ENCODE data around the gene FOSL2.

Gene FOSL2

DNA sequence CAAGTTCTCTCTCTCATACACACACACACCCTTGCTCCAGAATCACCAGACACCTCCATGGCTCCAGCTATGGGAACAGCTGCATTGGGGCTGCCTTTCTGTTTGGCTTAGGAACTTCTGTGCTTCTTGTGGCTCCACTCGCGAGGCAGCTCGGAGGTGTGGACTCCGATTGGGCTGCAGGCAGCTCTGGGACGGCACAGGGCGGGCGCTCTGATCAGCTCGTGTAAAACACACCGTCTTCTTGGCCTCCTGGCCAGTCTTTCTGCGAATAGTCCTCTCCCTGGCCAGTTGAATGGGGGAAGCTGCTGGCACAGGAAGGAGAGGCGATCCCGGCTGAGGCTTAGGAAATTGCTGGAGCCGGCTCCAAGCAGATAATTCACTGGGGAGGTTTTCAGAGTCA is 22.4 kb downstream of the FOSL2 start:
- TF ChIP-seq NFIC (IDR thresholded peaks at IDR 0.05) (no peak), TEAD4 (IDR thresholded peaks at IDR 0.05) (no peak), YY1 (IDR thresholded peaks at IDR 0.05; ENCODE audit: low read depth) (no peak), EGR1 (IDR thresholded peaks at IDR 0.05) (no peak), FOXM1 (IDR thresholded peaks at IDR 0.05; ENCODE audit: borderline replicate concordance, low read depth) (no peak), ZBTB7A (IDR thresholded peaks at IDR 0.05; ENCODE audit: low read depth) (no peak)

DNA sequence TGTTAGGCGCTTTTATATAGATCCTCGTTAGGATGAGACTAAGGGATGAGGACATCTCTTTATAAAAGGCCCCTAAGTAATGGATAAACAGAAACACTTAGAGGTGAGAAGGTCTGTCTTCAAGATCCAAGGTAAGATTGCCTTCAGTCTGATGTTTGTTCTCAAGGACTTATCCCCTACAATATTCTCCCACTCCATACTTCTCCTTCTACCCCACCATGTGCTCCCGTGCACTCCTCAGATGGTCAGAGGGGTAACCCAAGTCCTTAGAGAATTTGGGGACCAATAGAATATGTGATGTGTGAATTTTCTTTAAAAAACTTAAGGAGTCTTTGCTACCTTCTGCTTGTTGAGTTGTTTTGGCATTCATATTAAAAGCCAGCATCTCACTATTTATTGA is 23.1 kb downstream of the FOSL2 start:
- TF ChIP-seq, protein P1, sequence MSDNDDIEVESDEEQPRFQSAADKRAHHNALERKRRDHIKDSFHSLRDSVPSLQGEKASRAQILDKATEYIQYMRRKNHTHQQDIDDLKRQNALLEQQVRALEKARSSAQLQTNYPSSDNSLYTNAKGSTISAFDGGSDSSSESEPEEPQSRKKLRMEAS (IDR thresholded peaks at IDR 0.05), result no peak
- TF ChIP-seq CREB1 (IDR thresholded peaks at IDR 0.05; ENCODE audit: low read depth) (no peak), ZBTB7A (IDR thresholded peaks at IDR 0.05; ENCODE audit: low read depth) (no peak), TAF1 (IDR thresholded peaks at IDR 0.05; ENCODE audit: low read depth) (no peak), NFIC (IDR thresholded peaks at IDR 0.05) (no peak), CEBPB (IDR thresholded peaks at IDR 0.05) (no peak), TEAD4 (IDR thresholded peaks at IDR 0.05) (no peak), RAD21 (IDR thresholded peaks at IDR 0.05; ENCODE audit: low read depth) (no peak), EP300 (IDR thresholded peaks at IDR 0.05; ENCODE audit: borderline replicate concordance) (no peak), YY1 (IDR thresholded peaks at IDR 0.05; ENCODE audit: low read depth) (no peak), EGR1 (IDR thresholded peaks at IDR 0.05) (no peak), FOXM1 (IDR thresholded peaks at IDR 0.05; ENCODE audit: borderline replicate concordance, low read depth) (no peak), TCF12 (IDR thresholded peaks at IDR 0.05; ENCODE audit: low read depth) (no peak)
- TF ChIP-seq, protein P2, sequence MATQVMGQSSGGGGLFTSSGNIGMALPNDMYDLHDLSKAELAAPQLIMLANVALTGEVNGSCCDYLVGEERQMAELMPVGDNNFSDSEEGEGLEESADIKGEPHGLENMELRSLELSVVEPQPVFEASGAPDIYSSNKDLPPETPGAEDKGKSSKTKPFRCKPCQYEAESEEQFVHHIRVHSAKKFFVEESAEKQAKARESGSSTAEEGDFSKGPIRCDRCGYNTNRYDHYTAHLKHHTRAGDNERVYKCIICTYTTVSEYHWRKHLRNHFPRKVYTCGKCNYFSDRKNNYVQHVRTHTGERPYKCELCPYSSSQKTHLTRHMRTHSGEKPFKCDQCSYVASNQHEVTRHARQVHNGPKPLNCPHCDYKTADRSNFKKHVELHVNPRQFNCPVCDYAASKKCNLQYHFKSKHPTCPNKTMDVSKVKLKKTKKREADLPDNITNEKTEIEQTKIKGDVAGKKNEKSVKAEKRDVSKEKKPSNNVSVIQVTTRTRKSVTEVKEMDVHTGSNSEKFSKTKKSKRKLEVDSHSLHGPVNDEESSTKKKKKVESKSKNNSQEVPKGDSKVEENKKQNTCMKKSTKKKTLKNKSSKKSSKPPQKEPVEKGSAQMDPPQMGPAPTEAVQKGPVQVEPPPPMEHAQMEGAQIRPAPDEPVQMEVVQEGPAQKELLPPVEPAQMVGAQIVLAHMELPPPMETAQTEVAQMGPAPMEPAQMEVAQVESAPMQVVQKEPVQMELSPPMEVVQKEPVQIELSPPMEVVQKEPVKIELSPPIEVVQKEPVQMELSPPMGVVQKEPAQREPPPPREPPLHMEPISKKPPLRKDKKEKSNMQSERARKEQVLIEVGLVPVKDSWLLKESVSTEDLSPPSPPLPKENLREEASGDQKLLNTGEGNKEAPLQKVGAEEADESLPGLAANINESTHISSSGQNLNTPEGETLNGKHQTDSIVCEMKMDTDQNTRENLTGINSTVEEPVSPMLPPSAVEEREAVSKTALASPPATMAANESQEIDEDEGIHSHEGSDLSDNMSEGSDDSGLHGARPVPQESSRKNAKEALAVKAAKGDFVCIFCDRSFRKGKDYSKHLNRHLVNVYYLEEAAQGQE (IDR thresholded peaks at IDR 0.05; ENCODE audit: low read depth), result no peak
- TF ChIP-seq, protein P3, sequence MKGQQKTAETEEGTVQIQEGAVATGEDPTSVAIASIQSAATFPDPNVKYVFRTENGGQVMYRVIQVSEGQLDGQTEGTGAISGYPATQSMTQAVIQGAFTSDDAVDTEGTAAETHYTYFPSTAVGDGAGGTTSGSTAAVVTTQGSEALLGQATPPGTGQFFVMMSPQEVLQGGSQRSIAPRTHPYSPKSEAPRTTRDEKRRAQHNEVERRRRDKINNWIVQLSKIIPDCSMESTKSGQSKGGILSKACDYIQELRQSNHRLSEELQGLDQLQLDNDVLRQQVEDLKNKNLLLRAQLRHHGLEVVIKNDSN (IDR thresholded peaks at IDR 0.05), result no peak

DNA sequence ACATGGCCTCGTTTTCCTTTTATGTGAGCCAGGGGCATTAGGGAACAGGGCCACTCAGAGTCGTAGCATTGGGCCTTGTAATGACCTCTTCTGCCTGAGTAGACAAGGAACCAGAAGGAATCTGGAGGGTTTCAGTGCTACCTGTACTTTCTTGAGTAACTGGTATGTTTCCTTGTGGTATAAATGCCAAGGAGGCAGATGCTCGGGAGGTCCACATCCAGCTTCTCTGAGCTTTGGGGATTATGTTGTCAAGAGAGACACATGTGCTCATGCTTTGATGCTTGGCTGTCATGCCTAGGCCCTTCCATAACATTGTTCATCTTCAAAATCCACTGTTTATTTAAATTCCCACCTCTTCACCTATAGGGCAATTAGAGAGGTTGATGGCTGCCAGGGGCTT is 26.3 kb downstream of the FOSL2 start:
- no peak for TF ChIP-seq FOXM1 (IDR thresholded peaks at IDR 0.05; ENCODE audit: borderline replicate concordance, low read depth)
- no peak for TF ChIP-seq EGR1 (IDR thresholded peaks at IDR 0.05)
- no peak for TF ChIP-seq EP300 (IDR thresholded peaks at IDR 0.05; ENCODE audit: borderline replicate concordance)
- TF ChIP-seq NFIC (IDR thresholded peaks at IDR 0.05), result no peak
- TF ChIP-seq RAD21 (IDR thresholded peaks at IDR 0.05; ENCODE audit: low read depth), result no peak
- no peak for TF ChIP-seq YY1 (IDR thresholded peaks at IDR 0.05; ENCODE audit: low read depth)
- TF ChIP-seq, protein P2 (IDR thresholded peaks at IDR 0.05; ENCODE audit: low read depth), result no peak
- no peak for TF ChIP-seq CREB1 (IDR thresholded peaks at IDR 0.05; ENCODE audit: low read depth)
- no peak for TF ChIP-seq ZBTB7A (IDR thresholded peaks at IDR 0.05; ENCODE audit: low read depth)
- TF ChIP-seq, protein P3 (IDR thresholded peaks at IDR 0.05), result no peak
- no peak for TF ChIP-seq TEAD4 (IDR thresholded peaks at IDR 0.05)
- no peak for TF ChIP-seq CEBPB (IDR thresholded peaks at IDR 0.05)
- TF ChIP-seq TAF1 (IDR thresholded peaks at IDR 0.05; ENCODE audit: low read depth), result no peak
- no peak for TF ChIP-seq TCF12 (IDR thresholded peaks at IDR 0.05; ENCODE audit: low read depth)

DNA sequence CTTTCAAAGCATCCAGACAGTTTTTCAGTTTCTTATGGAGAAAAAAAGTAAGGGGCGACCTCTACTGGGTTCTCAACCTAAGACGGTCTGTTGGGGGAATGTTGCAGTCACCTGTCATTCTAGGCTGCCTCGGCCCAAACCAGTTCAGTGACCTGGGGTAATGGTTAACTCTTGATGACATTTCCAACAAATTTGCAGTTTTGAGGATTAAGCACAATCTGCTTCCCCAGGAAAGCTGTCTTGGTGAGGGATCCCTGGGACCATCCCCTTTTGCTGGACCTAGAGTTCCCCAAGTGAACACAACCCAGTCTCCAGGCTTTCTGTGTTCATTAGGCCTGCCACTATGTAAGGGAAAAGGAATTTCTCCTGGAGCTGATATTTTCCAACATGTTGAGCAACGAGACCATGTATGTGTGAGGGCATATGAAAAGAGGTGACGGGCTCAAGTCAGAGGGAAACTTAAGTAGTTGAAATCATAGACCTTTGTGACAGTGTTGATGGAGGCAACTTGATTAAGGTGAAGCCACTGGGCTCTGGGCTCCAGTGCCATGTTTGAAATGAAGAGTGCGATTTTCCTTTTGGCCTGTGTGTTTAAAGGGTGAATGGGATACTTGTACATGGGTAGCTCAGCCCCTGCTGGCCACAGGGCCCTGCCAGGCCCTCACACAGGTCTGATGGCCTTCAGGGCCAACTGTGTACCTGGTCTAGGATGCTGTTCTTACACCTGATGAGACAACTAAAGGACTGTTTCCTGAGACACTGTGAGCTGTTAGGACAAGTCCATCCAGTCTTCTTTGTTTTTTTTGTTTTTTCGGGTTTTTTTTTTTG is 27.0 kb downstream of the FOSL2 start:
- TF ChIP-seq EP300 (IDR thresholded peaks at IDR 0.05; ENCODE audit: borderline replicate concordance), result no peak
- peak; percentile 24; the same call in 1 of the 2 replicates for TF ChIP-seq RAD21 (IDR thresholded peaks at IDR 0.05; ENCODE audit: low read depth)

DNA sequence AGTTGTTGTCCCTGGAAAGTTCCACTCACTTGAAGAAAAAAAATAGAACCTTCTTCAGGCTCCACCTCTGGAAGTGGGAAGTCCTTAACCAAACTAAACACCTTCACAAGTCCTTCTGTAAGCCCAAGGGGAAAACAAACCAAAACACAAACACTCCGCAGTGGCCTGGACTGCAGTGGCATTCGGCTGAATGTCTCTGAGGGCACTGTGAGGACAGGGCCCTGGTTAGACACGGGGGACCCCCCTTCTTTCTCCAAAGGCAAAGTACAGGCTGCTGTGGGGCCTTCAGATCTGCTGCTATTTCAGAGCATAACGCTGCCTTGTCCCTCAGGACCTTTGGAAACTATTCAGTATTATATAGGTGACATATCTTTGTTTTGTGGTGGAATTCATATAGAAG is 28.1 kb downstream of the FOSL2 start:
- no peak for TF ChIP-seq CREB1 (IDR thresholded peaks at IDR 0.05; ENCODE audit: low read depth)
- no peak for TF ChIP-seq TAF1 (IDR thresholded peaks at IDR 0.05; ENCODE audit: low read depth)
- no peak for TF ChIP-seq CEBPB (IDR thresholded peaks at IDR 0.05)
- TF ChIP-seq, protein P3 (IDR thresholded peaks at IDR 0.05), result no peak
- TF ChIP-seq RAD21 (IDR thresholded peaks at IDR 0.05; ENCODE audit: low read depth), result no peak
- no peak for TF ChIP-seq NFIC (IDR thresholded peaks at IDR 0.05)
- TF ChIP-seq, protein P1 (IDR thresholded peaks at IDR 0.05), result no peak
- TF ChIP-seq, protein P2 (IDR thresholded peaks at IDR 0.05; ENCODE audit: low read depth), result no peak
- no peak for TF ChIP-seq YY1 (IDR thresholded peaks at IDR 0.05; ENCODE audit: low read depth)
- TF ChIP-seq ZBTB7A (IDR thresholded peaks at IDR 0.05; ENCODE audit: low read depth), result no peak
- no peak for TF ChIP-seq TEAD4 (IDR thresholded peaks at IDR 0.05)
- TF ChIP-seq TCF12 (IDR thresholded peaks at IDR 0.05; ENCODE audit: low read depth), result no peak
